Measurements from ENCODE around the gene ST6GALNAC4. TPM values are rescaled to one million over a fixed set of nuclear protein-coding genes. Genes with fewer than 3 reads are reported as not detected.

Gene ST6GALNAC4
- total and polyA plus RNA-seq, 10 of the 15 experiments (the other 5 are each of a cell fraction or from before 2014, with no cell fraction given), result 4.2 to 63.2 (median 35.2) TPM

DNA sequence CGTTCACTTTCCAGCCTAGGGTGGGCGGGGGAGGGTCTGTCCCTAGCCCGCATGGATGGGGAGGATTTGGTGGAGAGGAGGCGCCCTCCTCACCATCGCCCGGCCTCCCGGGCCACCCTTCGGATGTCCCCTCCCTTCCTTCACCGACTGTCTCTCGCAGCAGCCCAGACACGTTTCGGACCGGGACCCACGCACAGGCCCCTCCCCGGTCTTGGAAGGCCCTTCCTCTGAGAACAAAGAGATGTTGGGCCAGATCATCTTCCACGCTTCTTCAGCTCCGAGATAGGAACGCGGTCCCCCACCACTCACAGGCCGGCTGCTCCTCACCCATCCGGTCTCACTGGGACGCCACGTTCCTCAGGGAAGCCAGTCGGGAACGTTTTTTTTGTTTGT is 21.5 kb upstream of the ST6GALNAC4 start:
- ChIA-PET CTCF (interaction anchor here (7.7 kb wide), 1 partner anchor 98 kb away, joined by 261 read pairs; no protein-coding TSS in a partner anchor), POLR2A (no interaction called here), SMC1A (ENCODE audit: uncharacterized antibody, unreplicated experiment) (interaction anchor here (7.2 kb wide), 1 partner anchor 95 kb away, joined by 84 read pairs; no protein-coding TSS in a partner anchor), RAD21 (ENCODE audit: unreplicated experiment) (interaction anchor here (1.1 kb wide), 1 partner anchor 134 kb away, joined by 3 read pairs; no protein-coding TSS in a partner anchor)
- in situ Hi-C loops (cut with MboI), result no loop called here
- Histone ChIP-seq H3K27ac (ENCODE audit: control insufficient read depth, insufficient read depth) (no peak overlapping the region; the same call in 1 of the 2 replicates), H3K36me3 (ENCODE audit: control insufficient read depth in 2 of 2, insufficient read depth in 2 of 2, low read length in 1 of 2) (peaks cover 0 to 6% of the 10 kb centered on the region in 2 experiments; a peak in 2 of 4 replicates), H2AFZ (ENCODE audit: control insufficient read depth, low read depth, low read length) (peak overlapping the region; percentile 94), H3K4me1 (ENCODE audit: control insufficient read depth, insufficient read depth, low read length) (peaks cover 5% of the 10 kb centered on the region), H3K79me2 (ENCODE audit: control insufficient read depth, insufficient read depth, low read length) (peaks cover 22% of the 10 kb centered on the region), H3K9me3 (replicated peaks; ENCODE audit: control insufficient read depth, insufficient read depth, low read length) (no peaks in the 10 kb centered on the region), H3K27me3 (replicated peaks in 1 of 2; ENCODE audit: control insufficient read depth in 2 of 2, insufficient read depth in 2 of 2, low read length in 1 of 2) (no peaks in the 10 kb centered on the region), H3K4me2 (ENCODE audit: control insufficient read depth, insufficient read depth) (peak overlapping the region; percentile 95), H3K9ac (ENCODE audit: control insufficient read depth, insufficient read depth, low read length) (no peak overlapping the region), H4K20me1 (ENCODE audit: control insufficient read depth, insufficient read depth) (no peaks in the 10 kb centered on the region), H3K4me3 (peak overlapping the region; percentile 95)
- ATAC-seq (no peak), FAIRE-seq (no peak), DNase-seq (ENCODE audit: low read depth, low spot score) (no peak)
- TF ChIP-seq SMC3 (IDR thresholded peaks at IDR 0.05; ENCODE audit: borderline replicate concordance, low read length), result no peak
- TF ChIP-seq MTA3 (IDR thresholded peaks at IDR 0.05; ENCODE audit: borderline replicate concordance, low read length), result 0 out of 2 replicates have a peak, but pooled peaks have one; percentile 52
- WGBS (ENCODE audit: insufficient coverage, insufficient replicate concordance, low lambda C conversion rate, missing lambda C conversion rate), result 40% methylated on average over 25 of the region's 25 CpGs
- no TSS peak for BruUV-seq (replicated peaks)
- intact Hi-C loops (cut with micrococcal nuclease; ENCODE audit: unreplicated experiment), result no loop called here

DNA sequence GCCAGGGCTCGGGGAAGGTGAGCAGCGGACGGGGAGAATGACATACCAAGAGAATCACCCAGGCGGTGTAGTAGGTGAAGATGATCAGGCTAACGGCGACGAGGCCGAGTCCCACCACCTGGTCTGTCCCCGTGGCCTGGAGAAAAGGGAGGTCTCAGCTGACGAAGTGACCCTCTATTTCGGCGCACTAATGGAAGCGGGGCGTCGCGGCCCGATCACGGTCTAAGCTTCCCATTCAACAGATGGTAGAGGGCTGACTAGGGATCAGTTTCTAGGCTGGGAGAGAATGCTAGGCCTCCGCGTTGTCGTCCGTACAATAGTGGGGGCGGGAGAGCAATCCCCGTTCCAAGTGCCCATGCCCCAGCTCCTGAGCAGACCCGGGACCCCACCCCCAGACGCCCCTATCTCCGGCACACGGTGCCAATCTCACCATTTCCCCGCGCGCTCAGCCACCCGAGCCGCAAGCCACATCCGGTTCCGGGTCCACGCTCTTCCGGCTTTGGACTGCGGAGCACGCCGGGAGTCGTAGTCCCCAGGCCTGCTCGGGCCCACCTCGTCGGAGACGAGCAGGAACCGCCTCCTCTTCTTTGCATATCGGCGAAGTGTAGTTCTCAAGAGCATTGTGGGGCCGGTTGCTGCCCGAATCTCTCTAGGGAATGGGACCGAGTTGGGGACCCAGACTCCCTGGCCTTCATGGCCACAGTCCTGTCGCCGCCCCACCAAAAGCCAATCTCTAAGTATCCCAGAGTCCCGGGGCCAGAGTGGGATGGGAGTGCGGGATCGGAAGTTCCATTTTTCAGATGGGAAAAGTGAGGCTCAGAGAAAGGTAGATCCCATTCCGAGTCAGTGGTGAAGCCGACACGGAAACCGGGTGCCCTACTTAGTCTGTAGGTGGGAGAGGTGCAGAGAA is 20.8 kb upstream of the ST6GALNAC4 start, which contains the start of gene DPM2:
Gene DPM2, minus strand, starts transcription at position 467 of the 910 bp plus-strand sequence. Its CDS starts 34 bp downstream, at position 433.
- peak within 1 kb of the TSS; percentile 94 for H2AFZ ChIP-seq (ENCODE audit: control insufficient read depth, low read depth, low read length)
- H3K79me2 ChIP-seq (ENCODE audit: control insufficient read depth, insufficient read depth, low read length), result peaks cover 22% of the 10 kb centered on the region
- peaks cover 0 to 5% of the 10 kb centered on the region in 2 experiments; a peak in 2 of 4 replicates for H3K36me3 ChIP-seq (ENCODE audit: control insufficient read depth in 2 of 2, insufficient read depth in 2 of 2, low read length in 1 of 2)
- FAIRE-seq, result peak; percentile 90
- intact Hi-C loops (cut with micrococcal nuclease; ENCODE audit: unreplicated experiment), result no loop called here
- 2% methylated on average over 60 of the region's 60 CpGs for WGBS (ENCODE audit: insufficient coverage, insufficient replicate concordance, low lambda C conversion rate, missing lambda C conversion rate)
- no peaks in the 10 kb centered on the region for H4K20me1 ChIP-seq (ENCODE audit: control insufficient read depth, insufficient read depth)
- H3K4me3 ChIP-seq, result peak within 1 kb of the TSS; percentile 95
- peak within 1 kb of the TSS; percentile 88 for H3K27ac ChIP-seq (ENCODE audit: control insufficient read depth, insufficient read depth)
- peak; percentile 97 for ATAC-seq
- ChIA-PET RAD21 (ENCODE audit: unreplicated experiment) (interaction anchor here (1.7 kb wide), 1 partner anchor 203 kb away, joined by 4 read pairs; the partner anchor contains the start of gene TOR2A), SMC1A (ENCODE audit: uncharacterized antibody, unreplicated experiment) (no interaction called here), CTCF (interaction anchor here (1.1 to 1.4 kb wide), 3 partner anchors 17 to 203 kb away, joined by 3 to 5 read pairs (median 4); partner anchors contain the start of gene TOR2A), POLR2A (interaction anchor here (1.1 to 1.4 kb wide), 2 partner anchors 97 to 178 kb away, joined by 3 to 4 read pairs; no protein-coding TSS in a partner anchor)
- no peaks in the 10 kb centered on the region for H3K9me3 ChIP-seq (replicated peaks; ENCODE audit: control insufficient read depth, insufficient read depth, low read length)
- in situ Hi-C loops (cut with MboI), result no loop called here
- H3K4me2 ChIP-seq (ENCODE audit: control insufficient read depth, insufficient read depth), result peak within 1 kb of the TSS; percentile 95
- peaks cover 5% of the 10 kb centered on the region; the same call in 1 of the 2 replicates for H3K4me1 ChIP-seq (ENCODE audit: control insufficient read depth, insufficient read depth, low read length)
- TSS peak; percentile 85 for BruUV-seq (replicated peaks)
- peak; percentile 62 for DNase-seq (ENCODE audit: low read depth, low spot score)
- peak within 1 kb of the TSS; percentile 92 for H3K9ac ChIP-seq (ENCODE audit: control insufficient read depth, insufficient read depth, low read length)
- H3K27me3 ChIP-seq (replicated peaks in 1 of 2; ENCODE audit: control insufficient read depth in 2 of 2, insufficient read depth in 2 of 2, low read length in 1 of 2), result no peaks in the 10 kb centered on the region
- TF ChIP-seq, protein P1, sequence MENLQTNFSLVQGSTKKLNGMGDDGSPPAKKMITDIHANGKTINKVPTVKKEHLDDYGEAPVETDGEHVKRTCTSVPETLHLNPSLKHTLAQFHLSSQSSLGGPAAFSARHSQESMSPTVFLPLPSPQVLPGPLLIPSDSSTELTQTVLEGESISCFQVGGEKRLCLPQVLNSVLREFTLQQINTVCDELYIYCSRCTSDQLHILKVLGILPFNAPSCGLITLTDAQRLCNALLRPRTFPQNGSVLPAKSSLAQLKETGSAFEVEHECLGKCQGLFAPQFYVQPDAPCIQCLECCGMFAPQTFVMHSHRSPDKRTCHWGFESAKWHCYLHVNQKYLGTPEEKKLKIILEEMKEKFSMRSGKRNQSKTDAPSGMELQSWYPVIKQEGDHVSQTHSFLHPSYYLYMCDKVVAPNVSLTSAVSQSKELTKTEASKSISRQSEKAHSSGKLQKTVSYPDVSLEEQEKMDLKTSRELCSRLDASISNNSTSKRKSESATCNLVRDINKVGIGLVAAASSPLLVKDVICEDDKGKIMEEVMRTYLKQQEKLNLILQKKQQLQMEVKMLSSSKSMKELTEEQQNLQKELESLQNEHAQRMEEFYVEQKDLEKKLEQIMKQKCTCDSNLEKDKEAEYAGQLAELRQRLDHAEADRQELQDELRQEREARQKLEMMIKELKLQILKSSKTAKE (IDR thresholded peaks at IDR 0.05; ENCODE audit: low read depth, poor library complexity, severe bottlenecking), result no peak
- TF ChIP-seq ZBED1 (IDR thresholded peaks at IDR 0.05; ENCODE audit: borderline replicate concordance) (peak; percentile 71; the same call in 1 of the 2 replicates), EED (IDR thresholded peaks at IDR 0.05; ENCODE audit: low read depth) (no peak), CBFB (IDR thresholded peaks at IDR 0.05; ENCODE audit: low read depth) (peak; percentile 96), ESRRA (IDR thresholded peaks at IDR 0.05; ENCODE audit: low read length) (no peak), NR2C1 (IDR thresholded peaks at IDR 0.05) (peak; percentile 85)
- TF ChIP-seq, protein P2, sequence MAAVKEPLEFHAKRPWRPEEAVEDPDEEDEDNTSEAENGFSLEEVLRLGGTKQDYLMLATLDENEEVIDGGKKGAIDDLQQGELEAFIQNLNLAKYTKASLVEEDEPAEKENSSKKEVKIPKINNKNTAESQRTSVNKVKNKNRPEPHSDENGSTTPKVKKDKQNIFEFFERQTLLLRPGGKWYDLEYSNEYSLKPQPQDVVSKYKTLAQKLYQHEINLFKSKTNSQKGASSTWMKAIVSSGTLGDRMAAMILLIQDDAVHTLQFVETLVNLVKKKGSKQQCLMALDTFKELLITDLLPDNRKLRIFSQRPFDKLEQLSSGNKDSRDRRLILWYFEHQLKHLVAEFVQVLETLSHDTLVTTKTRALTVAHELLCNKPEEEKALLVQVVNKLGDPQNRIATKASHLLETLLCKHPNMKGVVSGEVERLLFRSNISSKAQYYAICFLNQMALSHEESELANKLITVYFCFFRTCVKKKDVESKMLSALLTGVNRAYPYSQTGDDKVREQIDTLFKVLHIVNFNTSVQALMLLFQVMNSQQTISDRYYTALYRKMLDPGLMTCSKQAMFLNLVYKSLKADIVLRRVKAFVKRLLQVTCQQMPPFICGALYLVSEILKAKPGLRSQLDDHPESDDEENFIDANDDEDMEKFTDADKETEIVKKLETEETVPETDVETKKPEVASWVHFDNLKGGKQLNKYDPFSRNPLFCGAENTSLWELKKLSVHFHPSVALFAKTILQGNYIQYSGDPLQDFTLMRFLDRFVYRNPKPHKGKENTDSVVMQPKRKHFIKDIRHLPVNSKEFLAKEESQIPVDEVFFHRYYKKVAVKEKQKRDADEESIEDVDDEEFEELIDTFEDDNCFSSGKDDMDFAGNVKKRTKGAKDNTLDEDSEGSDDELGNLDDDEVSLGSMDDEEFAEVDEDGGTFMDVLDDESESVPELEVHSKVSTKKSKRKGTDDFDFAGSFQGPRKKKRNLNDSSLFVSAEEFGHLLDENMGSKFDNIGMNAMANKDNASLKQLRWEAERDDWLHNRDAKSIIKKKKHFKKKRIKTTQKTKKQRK (IDR thresholded peaks at IDR 0.05; ENCODE audit: low read depth, low read length), result no peak
